Measurements from ENCODE around the gene S100A10.

DNA sequence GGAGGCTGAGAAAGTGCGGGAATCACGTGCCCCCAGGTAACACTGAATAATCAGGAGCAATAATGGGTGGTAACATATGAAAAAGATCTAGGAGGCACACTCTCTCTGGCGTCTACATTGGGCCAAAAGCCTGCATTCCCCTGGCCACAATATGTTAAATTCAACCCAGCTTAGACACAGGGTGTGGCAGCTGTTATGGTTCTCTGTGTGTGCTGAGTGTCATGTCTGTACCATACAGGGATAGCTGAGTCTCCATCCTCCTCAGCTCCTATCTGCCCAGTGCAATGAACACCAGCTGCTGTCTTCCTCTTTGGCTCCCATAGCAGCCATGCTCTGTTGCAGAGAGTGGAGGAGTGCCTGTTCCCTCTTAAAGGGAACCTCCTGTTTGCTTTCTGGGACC is 28.8 kb upstream of the S100A10 start:
- TF ChIP-seq, protein P1, sequence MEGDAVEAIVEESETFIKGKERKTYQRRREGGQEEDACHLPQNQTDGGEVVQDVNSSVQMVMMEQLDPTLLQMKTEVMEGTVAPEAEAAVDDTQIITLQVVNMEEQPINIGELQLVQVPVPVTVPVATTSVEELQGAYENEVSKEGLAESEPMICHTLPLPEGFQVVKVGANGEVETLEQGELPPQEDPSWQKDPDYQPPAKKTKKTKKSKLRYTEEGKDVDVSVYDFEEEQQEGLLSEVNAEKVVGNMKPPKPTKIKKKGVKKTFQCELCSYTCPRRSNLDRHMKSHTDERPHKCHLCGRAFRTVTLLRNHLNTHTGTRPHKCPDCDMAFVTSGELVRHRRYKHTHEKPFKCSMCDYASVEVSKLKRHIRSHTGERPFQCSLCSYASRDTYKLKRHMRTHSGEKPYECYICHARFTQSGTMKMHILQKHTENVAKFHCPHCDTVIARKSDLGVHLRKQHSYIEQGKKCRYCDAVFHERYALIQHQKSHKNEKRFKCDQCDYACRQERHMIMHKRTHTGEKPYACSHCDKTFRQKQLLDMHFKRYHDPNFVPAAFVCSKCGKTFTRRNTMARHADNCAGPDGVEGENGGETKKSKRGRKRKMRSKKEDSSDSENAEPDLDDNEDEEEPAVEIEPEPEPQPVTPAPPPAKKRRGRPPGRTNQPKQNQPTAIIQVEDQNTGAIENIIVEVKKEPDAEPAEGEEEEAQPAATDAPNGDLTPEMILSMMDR (conservative IDR thresholded peaks at IDR 0.05; ENCODE audit: low read depth, low read length), result no peak
- no peak for TF ChIP-seq EZH2phosphoT487 (IDR thresholded peaks at IDR 0.05; ENCODE audit: borderline replicate concordance, low read length)

Data from PC-3 (cell line).